B cell (primary cell): ENCODE measurements around the gene SCARB2.

Experiments
- CTCF ChIP-seq: fragments of 200-600 bp; IDR thresholded peaks from one replicate; pipeline ENCODE4 v1.8.0; 2022; ENCODE audit warnings: antibody characterized with exemption, mild to moderate bottlenecking
- EZH2 ChIP-seq: IDR thresholded peaks from 2 replicates; pipeline ENCODE4 v1.6.1; 2012; ENCODE audit warnings: borderline replicate concordance, low read depth, mild to moderate bottlenecking, moderate library complexity, low read length; ENCODE audit not compliant: insufficient read depth, poor library complexity, severe bottlenecking

DNA sequence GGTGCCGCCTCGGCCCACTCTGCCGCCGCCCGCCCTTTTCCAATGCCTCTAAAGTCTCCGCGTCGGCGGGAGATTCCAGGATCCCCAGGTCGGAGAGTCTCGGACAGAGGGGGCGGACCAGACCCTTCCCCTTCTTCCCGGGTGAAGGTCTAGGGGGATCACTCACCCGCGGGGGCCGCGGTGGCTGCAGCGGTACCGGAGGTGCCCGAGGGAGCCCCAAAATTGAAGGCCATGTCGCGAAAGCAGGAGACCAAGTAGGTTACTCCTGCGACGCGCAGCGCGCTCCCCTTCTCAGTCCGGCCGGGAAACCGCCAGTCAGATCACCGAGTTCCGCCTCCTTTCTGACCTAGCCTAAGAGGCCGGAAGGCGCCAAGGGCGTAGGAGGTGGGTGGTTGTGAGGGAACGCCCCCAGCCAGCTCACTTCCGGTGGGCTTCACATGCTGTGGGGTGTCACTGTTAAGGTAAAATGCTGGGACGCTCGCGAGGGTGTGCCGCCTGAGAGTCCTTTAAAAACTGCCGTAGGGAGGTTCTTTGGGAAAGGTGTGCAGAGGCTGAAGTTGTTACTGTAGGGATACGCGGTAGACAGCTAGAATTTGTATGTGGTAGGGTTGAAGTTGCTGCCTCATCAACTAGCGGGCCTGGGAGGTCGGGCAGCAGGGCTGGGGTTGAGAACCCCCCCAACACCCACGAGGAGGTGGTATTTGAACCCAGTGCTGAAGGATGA, 65.3 kb downstream of the SCARB2 start, which contains the start of gene NUP54:
- TF ChIP-seq CTCF = no peak
- no peak for TF ChIP-seq EZH2
